Mucosa of descending colon (tissue), 3 donors: ENCODE results near the gene EMC8. TPM values are rescaled to one million over a fixed set of nuclear protein-coding genes. Genes with fewer than 3 reads are reported as not detected.

ENCODE experiments used
- ATAC-seq: fragments of 200-7000 bp; cut with Tn5 transposase; one replicate; pipeline ENCODE4 v1.9.1; 2020; ENCODE audit warnings: mild to moderate bottlenecking, moderate library complexity
- DNase-seq, 3 donors: peaks; one replicate each; pipeline ENCODE4 v3.0.0-alpha.2; 2020
- H3K36me3 ChIP-seq: fragments of 200-600 bp; one replicate; pipeline ENCODE4 v1.8.0; 2021; ENCODE audit warnings: low read depth, mild to moderate bottlenecking
- H3K4me1 ChIP-seq: fragments of 200-600 bp; one replicate; pipeline ENCODE4 v1.8.0; 2021; ENCODE audit warnings: low read depth, mild to moderate bottlenecking
- H3K4me3 ChIP-seq: fragments of 200-600 bp; one replicate; pipeline ENCODE4 v1.8.0; 2021; ENCODE audit warnings: mild to moderate bottlenecking
- H3K9me3 ChIP-seq: fragments of 200-600 bp; one replicate; pipeline ENCODE4 v1.8.0; 2021; ENCODE audit warnings: mild to moderate bottlenecking
- CTCF ChIP-seq: fragments of 200-600 bp; IDR thresholded peaks from one replicate; pipeline ENCODE4 v1.8.0; 2022; ENCODE audit warnings: antibody characterized with exemption, mild to moderate bottlenecking
- intact Hi-C, 2 donors: fragments of 100-400 bp; cut with DNase I in 1 of 2; cut with micrococcal nuclease in 1 of 2; formaldehyde crosslinking; loops; one replicate each; pipeline versions ENCODE4 v1.11.0 to v1.11.1; 2022; cut with DNase I, micrococcal nuclease
- total RNA-seq, 3 donors: library from RNA; stranded (reverse); fragmentation: NEBNext Ultra II Directional in 2 of 3; extraction: Animal tissue kit (Norgen Biotek cat#: 25700) in 2 of 3; gene quantifications; one replicate each; pipeline versions ENCODE4 v1.2.1 to v1.2.4, GENCODE V29; 2021 to 2023
- donor health status: DM: no; HTN: no; CAD: no; lungs with moderate emphysema.
- donor health status: DM: no; HTN: no; CAD: no.
- donor health status: DM: no; HTN: yes; CAD: no.

The EMC8 gene
- total RNA-seq, 3 donors from 2014 or later: 27.7 to 31.0 (median 30.2) TPM

- intact Hi-C loops: no loop called here
- H3K36me3 ChIP-seq: no peaks in the 10 kb centered on the region
- no peaks in the 10 kb centered on the region for H3K4me1 ChIP-seq
- no peak for TF ChIP-seq CTCF
- ATAC-seq (peak; percentile 47), DNase-seq (peak in 1 of 3 donors; percentile 67)
- H3K9me3 ChIP-seq: no peaks in the 10 kb centered on the region
- no peak overlapping the region for H3K4me3 ChIP-seq
Measured at GRCh38 chr16:85832570-85833218, 33.4 kb upstream of the EMC8 start.

- Histone ChIP-seq H3K4me1 (no peaks in the 10 kb centered on the region), H3K36me3 (no peaks in the 10 kb centered on the region), H3K4me3 (no peak overlapping the region), H3K9me3 (no peaks in the 10 kb centered on the region)
- ATAC-seq (no peak), DNase-seq (no peak)
- intact Hi-C loops: no loop called here
- no peak for TF ChIP-seq CTCF
Measured at GRCh38 chr16:85830821-85831220, 31.5 kb upstream of the EMC8 start.

- Histone ChIP-seq H3K36me3 (no peaks in the 10 kb centered on the region), H3K4me3 (no peak overlapping the region), H3K4me1 (no peaks in the 10 kb centered on the region), H3K9me3 (no peaks in the 10 kb centered on the region)
- TF ChIP-seq CTCF: no peak
- ATAC-seq (peak; percentile 47), DNase-seq (peak in 2 of 3 donors; percentile 23 to 67)
- intact Hi-C loops: loop anchor here in 1 of 2 donors (10.0 kb wide), 1 partner anchor 685 kb away; the partner anchor contains the start of gene FOXF1
Measured at GRCh38 chr16:85829751-85830445, 30.6 kb upstream of the EMC8 start.

- H3K4me1 ChIP-seq: no peaks in the 10 kb centered on the region
- DNase-seq (no peak), ATAC-seq (no peak)
- no peaks in the 10 kb centered on the region for H3K36me3 ChIP-seq
- intact Hi-C loops: loop anchor here in 1 of 2 donors (10.0 kb wide), 1 partner anchor 686 kb away; the partner anchor contains the start of gene FOXF1
- H3K9me3 ChIP-seq: no peaks in the 10 kb centered on the region
- no peak overlapping the region for H3K4me3 ChIP-seq
- TF ChIP-seq CTCF: no peak
Measured at GRCh38 chr16:85829171-85829719, 29.9 kb upstream of the EMC8 start.

- no peaks in the 10 kb centered on the region for H3K4me1 ChIP-seq
- no peaks in the 10 kb centered on the region for H3K36me3 ChIP-seq
- no peak for ATAC-seq
- H3K9me3 ChIP-seq: no peaks in the 10 kb centered on the region
- intact Hi-C loops: loop anchor here in 1 of 2 donors (10.0 kb wide), 1 partner anchor 687 kb away; the partner anchor contains the start of gene FOXF1
- DNase-seq: peak in 1 of 3 donors; percentile 24
- no peak for TF ChIP-seq CTCF
- no peak overlapping the region for H3K4me3 ChIP-seq
Measured at GRCh38 chr16:85828166-85828565, 28.8 kb upstream of the EMC8 start.
